ENCODE results near the gene CRTAP.

- TF ChIP-seq CTCF (conservative IDR thresholded peaks at IDR 0.05; ENCODE audit: low read length): no peak
- TF ChIP-seq EZH2phosphoT487 (IDR thresholded peaks at IDR 0.05; ENCODE audit: borderline replicate concordance): no peak
Measured at GRCh38 chr3:33184863-33185262, 71.0 kb downstream of the CRTAP start.
